KMS-11 (cell line): Measurements from ENCODE around the gene FUZ.

Experiments
- H2AFZ ChIP-seq: fragments of 200-600 bp; sonication (generic); 2 replicates; pipeline ENCODE4 v1.6.1; 2016; ENCODE audit warnings: antibody characterized with exemption, mixed run types, low read depth
- H3K27ac ChIP-seq: fragments of 200-600 bp; sonication (generic); 2 replicates; pipeline ENCODE4 v1.6.1; 2016; ENCODE audit warnings: mild to moderate bottlenecking, mixed run types
- H3K27me3 ChIP-seq: fragments of 200-600 bp; sonication (generic); 2 replicates; pipeline ENCODE4 v1.6.1; 2017; ENCODE audit warnings: mild to moderate bottlenecking, low read depth, mixed run types, moderate library complexity; ENCODE audit not compliant: insufficient read depth
- H3K36me3 ChIP-seq: fragments of 200-600 bp; sonication (generic); 2 replicates; pipeline ENCODE4 v1.6.1; 2017; ENCODE audit warnings: mild to moderate bottlenecking, mixed run types; ENCODE audit not compliant: insufficient read depth
- H3K4me1 ChIP-seq: fragments of 200-600 bp; sonication (generic); 2 replicates; pipeline ENCODE4 v1.6.1; 2016; ENCODE audit warnings: mild to moderate bottlenecking, low read depth, mixed run types; ENCODE audit not compliant: poor library complexity, severe bottlenecking
- H3K4me2 ChIP-seq: fragments of 200-600 bp; sonication (generic); 2 replicates; pipeline ENCODE4 v1.7.0; 2016; ENCODE audit warnings: mild to moderate bottlenecking, mixed run types
- H3K4me3 ChIP-seq: fragments of 200-600 bp; sonication (generic); IDR thresholded peaks from 2 replicates; pipeline ENCODE4 v1.6.1; 2017; ENCODE audit warnings: low read depth, low read length, mixed read lengths; ENCODE audit not compliant: insufficient read depth
- H3K79me2 ChIP-seq: fragments of 200-600 bp; sonication (generic); 2 replicates; pipeline ENCODE4 v1.6.1; 2016; ENCODE audit warnings: low read depth, mixed run types; ENCODE audit not compliant: insufficient read depth
- H3K9ac ChIP-seq: fragments of 200-600 bp; sonication (generic); 2 replicates; pipeline ENCODE4 v1.6.1; 2016; ENCODE audit warnings: mild to moderate bottlenecking, mixed run types
- H4K20me1 ChIP-seq: fragments of 200-600 bp; sonication (generic); 2 replicates; pipeline ENCODE4 v1.6.1; 2016; ENCODE audit warnings: mild to moderate bottlenecking, mixed run types; ENCODE audit not compliant: insufficient read depth
- CTCF ChIP-seq: fragments of 200-600 bp; sonication (generic); conservative IDR thresholded peaks from 2 replicates; pipeline ENCODE4 v1.6.1; 2017; ENCODE audit warnings: low read depth, mild to moderate bottlenecking, antibody characterized with exemption, low read length, moderate library complexity, mixed read lengths

FUZ gene

DNA sequence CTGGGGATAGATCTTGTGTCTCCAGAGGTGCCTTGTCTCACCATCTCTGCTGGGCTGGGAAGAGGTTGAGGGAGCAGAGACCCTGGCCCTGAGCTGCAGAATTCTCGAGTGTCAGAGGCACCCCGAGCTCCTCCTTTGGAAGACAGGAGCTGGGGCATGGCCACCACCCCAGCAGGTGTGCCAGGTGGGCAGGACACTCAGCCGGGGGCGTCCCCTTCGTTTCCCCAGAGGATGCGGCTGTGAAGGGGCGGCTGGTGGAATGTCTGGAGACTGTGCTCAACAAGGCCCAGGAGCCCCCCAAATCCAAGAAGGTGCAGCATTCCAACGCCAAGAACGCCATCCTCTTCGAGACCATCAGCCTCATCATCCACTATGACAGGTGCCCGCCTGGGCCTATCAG is 14.5 kb downstream of the FUZ start:
- H4K20me1 ChIP-seq = no peaks in the 10 kb centered on the region
- no peaks in the 10 kb centered on the region for H3K79me2 ChIP-seq
- H3K4me2 ChIP-seq = no peak overlapping the region
- no peaks in the 10 kb centered on the region for H3K4me1 ChIP-seq
- no peak overlapping the region for H2AFZ ChIP-seq
- H3K9ac ChIP-seq = no peak overlapping the region
- no peak overlapping the region for H3K4me3 ChIP-seq
- no peaks in the 10 kb centered on the region for H3K36me3 ChIP-seq
- no peaks in the 10 kb centered on the region for H3K27me3 ChIP-seq
- no peak overlapping the region for H3K27ac ChIP-seq
- TF ChIP-seq CTCF = no peak

GRCh38 chr19:49795615-49796014 is 17.5 kb downstream of the FUZ start:
- H3K79me2 ChIP-seq = no peaks in the 10 kb centered on the region
- H3K27ac ChIP-seq = no peak overlapping the region
- TF ChIP-seq CTCF = no peak
- no peaks in the 10 kb centered on the region for H3K27me3 ChIP-seq
- H3K4me2 ChIP-seq = no peak overlapping the region
- no peaks in the 10 kb centered on the region for H3K36me3 ChIP-seq
- H3K4me3 ChIP-seq = no peak overlapping the region
- no peak overlapping the region for H2AFZ ChIP-seq
- H3K4me1 ChIP-seq = no peaks in the 10 kb centered on the region
- H4K20me1 ChIP-seq = no peaks in the 10 kb centered on the region
- no peak overlapping the region for H3K9ac ChIP-seq

DNA sequence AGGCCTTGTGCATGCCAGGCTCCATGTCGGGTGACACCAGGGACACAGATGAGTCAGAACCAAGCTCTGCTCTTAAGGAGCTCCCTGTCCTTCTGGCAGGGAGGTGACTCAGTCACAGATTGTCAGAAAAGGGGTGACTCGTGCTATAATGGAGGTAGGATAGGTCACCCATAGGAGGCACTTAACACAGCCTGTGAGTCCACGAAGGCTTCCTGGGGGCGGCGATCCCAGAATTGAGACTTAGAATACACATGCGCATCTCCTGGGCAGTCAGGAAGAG is 19.6 kb downstream of the FUZ start:
- Histone ChIP-seq H3K79me2 (no peaks in the 10 kb centered on the region), H3K4me3 (no peak overlapping the region), H3K4me1 (no peaks in the 10 kb centered on the region), H3K9ac (no peak overlapping the region), H3K27me3 (no peaks in the 10 kb centered on the region), H3K36me3 (no peaks in the 10 kb centered on the region), H3K27ac (no peak overlapping the region), H2AFZ (no peak overlapping the region), H3K4me2 (no peak overlapping the region), H4K20me1 (no peaks in the 10 kb centered on the region)
- TF ChIP-seq CTCF = no peak

GRCh38 chr19:49792829-49793560 is 20.1 kb downstream of the FUZ start:
- no peak overlapping the region for H2AFZ ChIP-seq
- no peak overlapping the region for H3K27ac ChIP-seq
- H3K27me3 ChIP-seq = no peaks in the 10 kb centered on the region
- no peak overlapping the region for H3K4me3 ChIP-seq
- H4K20me1 ChIP-seq = no peaks in the 10 kb centered on the region
- no peaks in the 10 kb centered on the region for H3K36me3 ChIP-seq
- no peaks in the 10 kb centered on the region for H3K4me1 ChIP-seq
- H3K9ac ChIP-seq = no peak overlapping the region
- no peak overlapping the region for H3K4me2 ChIP-seq
- no peaks in the 10 kb centered on the region for H3K79me2 ChIP-seq
- no peak for TF ChIP-seq CTCF
